Bronchial epithelial cell (primary cell): ENCODE results near the gene MACF1. TPM values are rescaled to one million over a fixed set of nuclear protein-coding genes. Genes with fewer than 3 reads are reported as not detected.

ENCODE experiments used
- DNase-seq: peaks from one replicate; pipeline ENCODE4 v3.0.0-alpha.2; 2010; ENCODE audit warnings: low read depth
- FAIRE-seq: peaks from 2 replicates; lab custom pipeline; 2011; peaks lifted over from hg19 to GRCh38; lab: Jason Lieb, UNC
- H3K27me3 ChIP-seq: 2 replicates; pipeline ENCODE4 v1.5.1; 2011; ENCODE audit warnings: low read length; ENCODE audit not compliant: control insufficient read depth, insufficient read depth
- H3K36me3 ChIP-seq: 2 replicates; pipeline ENCODE4 v1.5.1; 2011; ENCODE audit warnings: low read length; ENCODE audit not compliant: control insufficient read depth, insufficient read depth
- H3K4me3 ChIP-seq: 2 replicates; pipeline ENCODE4 v1.5.1; 2011; ENCODE audit warnings: mild to moderate bottlenecking, low read depth, low read length, control low read depth
- total RNA-seq: library from RNA; depleted of rRNA; stranded (reverse); fragments of >200 nt; gene quantifications from 2 replicates; pipeline ENCODE4 v1.2.1, GENCODE V29; 2014
- TF ChIP-seq, protein P1 (sequence below): IDR thresholded peaks from 2 replicates; pipeline ENCODE4 v1.5.1; 2011; ENCODE audit warnings: mild to moderate bottlenecking, moderate library complexity, low read length, control low read depth, inconsistent platforms; ENCODE audit not compliant: insufficient read depth, severe bottlenecking

The MACF1 gene
- total RNA-seq, 1 donor from 2014 or later, result 163 TPM

DNA sequence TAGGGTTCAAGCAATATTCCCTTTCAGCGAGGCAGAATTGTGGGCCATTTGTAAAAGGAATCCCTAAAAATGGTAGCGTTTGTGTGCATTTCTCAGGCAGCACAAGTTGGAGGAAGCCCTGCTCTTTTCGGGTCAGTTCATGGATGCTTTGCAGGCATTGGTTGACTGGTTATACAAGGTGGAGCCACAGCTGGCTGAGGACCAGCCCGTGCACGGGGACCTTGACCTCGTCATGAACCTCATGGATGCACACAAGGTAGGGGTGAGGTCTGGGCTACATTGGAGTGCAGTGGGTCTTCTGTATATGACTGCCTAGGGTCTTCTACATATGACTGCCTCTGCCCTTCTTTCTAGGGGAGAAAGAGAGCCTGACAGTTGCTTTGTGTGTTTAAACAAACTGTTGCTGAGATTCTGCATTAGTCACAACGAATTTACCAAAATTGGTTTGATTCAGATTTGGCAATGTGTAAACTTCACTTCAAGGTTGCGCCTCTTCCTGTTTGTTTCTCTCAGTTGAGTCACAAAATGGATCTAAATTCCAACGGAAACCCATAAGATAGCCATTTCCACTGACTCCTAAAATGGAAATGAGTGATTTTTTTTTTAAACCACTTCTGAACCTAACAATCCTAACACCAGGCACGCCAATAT is 246.6 kb downstream of the MACF1 start:
- peak; percentile 37 for DNase-seq

DNA sequence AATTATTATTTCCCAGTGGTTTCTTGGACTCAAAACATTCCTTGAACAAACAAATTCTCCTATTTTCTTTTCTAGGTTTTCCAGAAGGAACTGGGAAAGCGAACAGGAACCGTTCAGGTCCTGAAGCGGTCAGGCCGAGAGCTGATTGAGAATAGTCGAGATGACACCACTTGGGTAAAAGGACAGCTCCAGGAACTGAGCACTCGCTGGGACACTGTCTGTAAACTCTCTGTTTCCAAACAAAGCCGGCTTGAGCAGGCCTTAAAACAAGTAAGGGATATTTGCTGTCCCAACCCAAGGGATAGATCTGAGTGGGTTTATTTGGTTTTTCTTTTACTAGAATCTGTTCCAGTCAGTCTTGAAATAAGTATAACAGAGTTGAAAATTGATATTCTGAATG is 247.6 kb downstream of the MACF1 start:
- Histone ChIP-seq H3K36me3 (peaks cover 36% of the 10 kb centered on the region), H3K4me3 (no peak overlapping the region), H3K27me3 (no peaks in the 10 kb centered on the region)
- DNase-seq (no peak), FAIRE-seq (no peak)
- TF ChIP-seq, protein P1, sequence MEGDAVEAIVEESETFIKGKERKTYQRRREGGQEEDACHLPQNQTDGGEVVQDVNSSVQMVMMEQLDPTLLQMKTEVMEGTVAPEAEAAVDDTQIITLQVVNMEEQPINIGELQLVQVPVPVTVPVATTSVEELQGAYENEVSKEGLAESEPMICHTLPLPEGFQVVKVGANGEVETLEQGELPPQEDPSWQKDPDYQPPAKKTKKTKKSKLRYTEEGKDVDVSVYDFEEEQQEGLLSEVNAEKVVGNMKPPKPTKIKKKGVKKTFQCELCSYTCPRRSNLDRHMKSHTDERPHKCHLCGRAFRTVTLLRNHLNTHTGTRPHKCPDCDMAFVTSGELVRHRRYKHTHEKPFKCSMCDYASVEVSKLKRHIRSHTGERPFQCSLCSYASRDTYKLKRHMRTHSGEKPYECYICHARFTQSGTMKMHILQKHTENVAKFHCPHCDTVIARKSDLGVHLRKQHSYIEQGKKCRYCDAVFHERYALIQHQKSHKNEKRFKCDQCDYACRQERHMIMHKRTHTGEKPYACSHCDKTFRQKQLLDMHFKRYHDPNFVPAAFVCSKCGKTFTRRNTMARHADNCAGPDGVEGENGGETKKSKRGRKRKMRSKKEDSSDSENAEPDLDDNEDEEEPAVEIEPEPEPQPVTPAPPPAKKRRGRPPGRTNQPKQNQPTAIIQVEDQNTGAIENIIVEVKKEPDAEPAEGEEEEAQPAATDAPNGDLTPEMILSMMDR, result no peak

More for the DNA sequence above, 246.6 kb downstream of the MACF1 start:
- no peak overlapping the region for H3K4me3 ChIP-seq
- H3K36me3 ChIP-seq, result peaks cover 38% of the 10 kb centered on the region
- FAIRE-seq, result peak; percentile 43
- TF ChIP-seq, protein P1, result no peak
- no peaks in the 10 kb centered on the region for H3K27me3 ChIP-seq

- TF ChIP-seq, protein P1, result no peak
- DNase-seq (no peak), FAIRE-seq (no peak)
- no peak overlapping the region for H3K4me3 ChIP-seq
- no peaks in the 10 kb centered on the region for H3K27me3 ChIP-seq
- H3K36me3 ChIP-seq, result peaks cover 34% of the 10 kb centered on the region
These were observed 248.0 kb downstream of the MACF1 start for GRCh38 chr1:39452540-39452939.

DNA sequence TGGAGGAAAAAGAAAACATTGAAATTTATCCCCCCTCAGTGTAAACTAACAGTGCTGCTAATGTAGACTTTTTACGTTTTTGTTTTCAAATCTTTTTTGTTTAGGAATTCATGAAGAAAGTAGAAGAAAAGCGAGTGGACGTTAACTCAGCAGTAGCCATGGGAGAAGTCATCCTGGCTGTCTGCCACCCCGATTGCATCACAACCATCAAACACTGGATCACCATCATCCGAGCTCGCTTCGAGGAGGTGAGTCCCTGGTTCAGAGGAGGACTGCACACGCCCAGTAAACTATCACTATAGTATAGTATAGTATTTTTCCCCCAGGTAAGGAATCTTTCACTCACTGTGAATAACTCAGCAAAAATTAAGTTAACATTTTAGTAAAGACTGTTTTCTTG is 249.1 kb downstream of the MACF1 start:
- no peaks in the 10 kb centered on the region for H3K27me3 ChIP-seq
- H3K36me3 ChIP-seq, result peaks cover 35% of the 10 kb centered on the region
- TF ChIP-seq, protein P1, result no peak
- H3K4me3 ChIP-seq, result no peak overlapping the region
- DNase-seq (peak; percentile 41), FAIRE-seq (no peak)

GRCh38 chr1:39458991-39459390 is 254.5 kb downstream of the MACF1 start:
- FAIRE-seq (no peak), DNase-seq (no peak)
- Histone ChIP-seq H3K27me3 (no peaks in the 10 kb centered on the region), H3K36me3 (peaks cover 41% of the 10 kb centered on the region), H3K4me3 (no peak overlapping the region)
- TF ChIP-seq, protein P1, result no peak

DNA sequence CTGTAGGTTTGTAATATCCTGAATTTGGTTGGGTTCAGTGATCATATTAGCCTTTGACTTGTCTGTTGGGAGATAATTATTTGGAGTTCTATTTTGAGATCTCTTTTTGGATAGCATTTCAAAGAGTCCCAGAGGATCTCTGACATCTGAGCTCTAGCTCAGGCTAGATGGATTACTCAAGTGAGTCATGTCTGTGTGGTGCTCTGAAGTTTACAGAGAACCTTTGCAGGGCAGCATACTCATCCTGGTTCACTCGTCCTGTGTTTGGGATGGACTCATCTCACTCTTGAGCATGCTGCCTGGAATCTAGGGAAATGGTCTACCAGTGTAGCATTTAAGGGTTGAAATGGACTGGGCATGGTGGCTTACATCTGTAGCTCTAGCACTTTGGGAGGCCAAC is 257.6 kb downstream of the MACF1 start:
- Histone ChIP-seq H3K36me3 (peaks cover 31% of the 10 kb centered on the region), H3K27me3 (no peaks in the 10 kb centered on the region), H3K4me3 (no peak overlapping the region)
- FAIRE-seq (no peak), DNase-seq (no peak)
- TF ChIP-seq, protein P1, result no peak
